PC-3 (cell line): ENCODE data around the gene DLG5. TPM values are rescaled to one million over a fixed set of nuclear protein-coding genes. Genes with fewer than 3 reads are reported as not detected.

ENCODE experiments used
- ATAC-seq: fragments of 200-7000 bp; cut with Tn5 transposase; 2 replicates; pipeline ENCODE4 v1.9.1; 2020; ENCODE audit warnings: mild to moderate bottlenecking, moderate library complexity
- BruUV-seq: library from RNA; stranded (reverse); fragments of 400-500 nt; replicated peaks from 2 replicates; lab custom pipeline; 2021; lab: Mats Ljungman, UMichigan
- CTCF ChIA-PET: fragments of 300-600 bp; sonication (Branson Sonifier 250); formaldehyde crosslinking; loops from one replicate; lab custom pipeline; 2022; ENCODE audit warnings: antibody characterized with exemption; lab: Charles Lee
- POLR2A ChIA-PET: fragments of 300-600 bp; sonication (Branson Sonifier 250); formaldehyde crosslinking; loops from one replicate; lab custom pipeline; 2022; ENCODE audit warnings: antibody characterized with exemption; ENCODE audit not compliant: unreplicated experiment; lab: Charles Lee
- DNase-seq: peaks from one replicate; pipeline ENCODE4 v3.0.0-alpha.2; 2015
- H2AFZ ChIP-seq: fragments of 300-600 bp; sonication (generic); 2 replicates; pipeline ENCODE4 v1.6.0; 2016; ENCODE audit warnings: antibody characterized with exemption, low read length
- H3F3A ChIP-seq: fragments of 300-600 bp; sonication (generic); one replicate; pipeline ENCODE4 v1.6.0; 2017; ENCODE audit warnings: antibody characterized with exemption, low read length, control low read depth, mild to moderate bottlenecking; ENCODE audit not compliant: unreplicated experiment
- H3K27ac ChIP-seq: fragments of 300-600 bp; sonication (generic); 2 replicates; pipeline ENCODE4 v1.5.1; 2016; ENCODE audit warnings: mild to moderate bottlenecking, low read length
- H3K27me3 ChIP-seq: fragments of 300-600 bp; sonication (generic); 2 replicates; pipeline ENCODE4 v1.6.1; 2016; ENCODE audit warnings: low read length, mixed read lengths
- H3K36me3 ChIP-seq: fragments of 300-600 bp; sonication (generic); 2 replicates; pipeline ENCODE4 v1.6.1; 2016; ENCODE audit warnings: low read depth, mixed run types, low read length, mixed read lengths
- H3K4me1 ChIP-seq: fragments of 300-600 bp; sonication (generic); 2 replicates; pipeline ENCODE4 v1.5.1; 2016; ENCODE audit warnings: low read length; ENCODE audit not compliant: insufficient read depth
- H3K4me2 ChIP-seq: fragments of 300-600 bp; sonication (generic); 2 replicates; pipeline ENCODE4 v1.6.0; 2016; ENCODE audit warnings: low read length
- H3K4me3 ChIP-seq: fragments of 300-600 bp; sonication (generic); 2 replicates; pipeline ENCODE4 v1.5.1; 2016; ENCODE audit warnings: mild to moderate bottlenecking, low read length, mixed read lengths
- H3K79me2 ChIP-seq: fragments of 300-600 bp; sonication (generic); 2 replicates; pipeline ENCODE4 v1.6.1; 2017; ENCODE audit warnings: low read length, mixed read lengths
- H3K9ac ChIP-seq: fragments of 300-600 bp; sonication (generic); 2 replicates; pipeline ENCODE4 v1.6.0; 2016; ENCODE audit warnings: mild to moderate bottlenecking, low read length
- H3K9me2 ChIP-seq: fragments of 300-600 bp; sonication (generic); replicated peaks from 2 replicates; pipeline ENCODE4 v1.6.1; 2016; ENCODE audit warnings: mixed run types, low read length, mixed read lengths
- H3K9me3 ChIP-seq: fragments of 300-600 bp; sonication (generic); 2 replicates; pipeline ENCODE4 v1.6.1; 2016; ENCODE audit warnings: low read length, mixed read lengths
- H4K20me1 ChIP-seq: fragments of 300-600 bp; sonication (generic); 2 replicates; pipeline ENCODE4 v1.6.1; 2016; ENCODE audit warnings: low read length, mixed read lengths
- EZH2 ChIP-seq: fragments of 300-600 bp; sonication (generic); IDR thresholded peaks from one replicate; pipeline ENCODE4 v1.6.1; 2017; ENCODE audit warnings: antibody characterized with exemption, mild to moderate bottlenecking, low read length; ENCODE audit not compliant: unreplicated experiment
- EZH2phosphoT487 ChIP-seq: fragments of 300-600 bp; sonication (generic); IDR thresholded peaks from 2 replicates; pipeline ENCODE4 v1.6.1; 2018; ENCODE audit warnings: mild to moderate bottlenecking, antibody characterized with exemption, low read length, borderline replicate concordance
- intact Hi-C: fragments of 100-400 bp; cut with micrococcal nuclease; formaldehyde crosslinking; loops from 2 replicates; pipeline ENCODE4 v1.9.0; 2023
- total RNA-seq: library from RNA; depleted of rRNA; stranded (reverse); fragments of >200 nt; gene quantifications from 2 replicates; pipeline ENCODE4 v1.2.3, GENCODE V29; 2014
- TF ChIP-seq, protein P1 (sequence below): fragments of 300-600 bp; sonication (generic); conservative IDR thresholded peaks from 2 replicates; pipeline ENCODE4 v1.5.1; 2017; ENCODE audit warnings: antibody characterized with exemption, low read depth, mild to moderate bottlenecking, low read length

The DLG5 gene
- total RNA-seq, 1 experiment from 2014 or later: 118 TPM

DNA sequence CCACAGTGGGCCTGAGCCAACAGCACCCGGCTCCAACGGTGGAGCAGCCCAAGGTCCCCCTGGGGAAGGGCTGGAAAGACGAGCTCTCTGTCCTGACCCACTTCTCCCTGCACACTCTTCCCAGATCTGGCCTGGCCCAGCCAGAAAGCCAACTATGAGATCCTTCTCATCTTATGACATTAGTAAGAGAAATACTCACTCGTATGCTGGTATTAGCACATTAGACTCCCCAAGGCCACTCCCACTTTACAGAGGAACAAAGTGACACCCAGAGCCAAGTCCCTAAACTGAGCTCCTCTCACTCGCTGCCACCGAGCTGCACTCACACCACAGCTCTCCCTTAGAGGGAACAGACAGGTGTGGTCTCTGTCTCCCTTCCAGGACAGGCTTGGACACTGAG is 24.8 kb downstream of the DLG5 start:
- no peak overlapping the region for H3K9ac ChIP-seq
- TF ChIP-seq, protein P1, sequence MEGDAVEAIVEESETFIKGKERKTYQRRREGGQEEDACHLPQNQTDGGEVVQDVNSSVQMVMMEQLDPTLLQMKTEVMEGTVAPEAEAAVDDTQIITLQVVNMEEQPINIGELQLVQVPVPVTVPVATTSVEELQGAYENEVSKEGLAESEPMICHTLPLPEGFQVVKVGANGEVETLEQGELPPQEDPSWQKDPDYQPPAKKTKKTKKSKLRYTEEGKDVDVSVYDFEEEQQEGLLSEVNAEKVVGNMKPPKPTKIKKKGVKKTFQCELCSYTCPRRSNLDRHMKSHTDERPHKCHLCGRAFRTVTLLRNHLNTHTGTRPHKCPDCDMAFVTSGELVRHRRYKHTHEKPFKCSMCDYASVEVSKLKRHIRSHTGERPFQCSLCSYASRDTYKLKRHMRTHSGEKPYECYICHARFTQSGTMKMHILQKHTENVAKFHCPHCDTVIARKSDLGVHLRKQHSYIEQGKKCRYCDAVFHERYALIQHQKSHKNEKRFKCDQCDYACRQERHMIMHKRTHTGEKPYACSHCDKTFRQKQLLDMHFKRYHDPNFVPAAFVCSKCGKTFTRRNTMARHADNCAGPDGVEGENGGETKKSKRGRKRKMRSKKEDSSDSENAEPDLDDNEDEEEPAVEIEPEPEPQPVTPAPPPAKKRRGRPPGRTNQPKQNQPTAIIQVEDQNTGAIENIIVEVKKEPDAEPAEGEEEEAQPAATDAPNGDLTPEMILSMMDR: no peak
- no peak for TF ChIP-seq EZH2
- no peak for TF ChIP-seq EZH2phosphoT487
- H3K9me3 ChIP-seq: no peaks in the 10 kb centered on the region
- no peak overlapping the region for H3K4me2 ChIP-seq
- intact Hi-C loops: no loop called here
- H3K27me3 ChIP-seq: no peaks in the 10 kb centered on the region
- H3K4me3 ChIP-seq: no peak overlapping the region
- no peaks in the 10 kb centered on the region for H3F3A ChIP-seq
- ChIA-PET CTCF (no interaction called here), POLR2A (no interaction called here)
- no peak overlapping the region for H2AFZ ChIP-seq
- H3K27ac ChIP-seq: no peak overlapping the region
- H3K79me2 ChIP-seq: peaks cover 79% of the 10 kb centered on the region
- H3K36me3 ChIP-seq: 0 out of 2 replicates have a peak, but pooled peaks cover under 1% of the 10 kb centered on the region
- H3K4me1 ChIP-seq: peaks cover 23% of the 10 kb centered on the region
- no TSS peak for BruUV-seq
- DNase-seq (no peak), ATAC-seq (no peak)
- H4K20me1 ChIP-seq: peaks cover 18% of the 10 kb centered on the region; the same call in 1 of the 2 replicates
- no peaks in the 10 kb centered on the region for H3K9me2 ChIP-seq

- BruUV-seq: no TSS peak
- H3K9me3 ChIP-seq: no peaks in the 10 kb centered on the region
- peak overlapping the region; percentile 3 for H3K27ac ChIP-seq
- no peaks in the 10 kb centered on the region for H3K9me2 ChIP-seq
- no peak for TF ChIP-seq EZH2phosphoT487
- TF ChIP-seq EZH2: no peak
- TF ChIP-seq, protein P1: no peak
- ChIA-PET CTCF (interaction anchor here (1.1 kb wide), 1 partner anchor 10 kb away, joined by 3 read pairs; no protein-coding TSS in a partner anchor), POLR2A (no interaction called here)
- no peak for DNase-seq
- H2AFZ ChIP-seq: no peak overlapping the region
- H3K4me3 ChIP-seq: no peak overlapping the region
- peaks cover 80% of the 10 kb centered on the region for H3K79me2 ChIP-seq
- H3K4me1 ChIP-seq: peaks cover 19% of the 10 kb centered on the region
- no peaks in the 10 kb centered on the region for H3K36me3 ChIP-seq
- H3K4me2 ChIP-seq: peak overlapping the region; percentile 11
- intact Hi-C loops: loop anchor here (2.0 kb wide), 1 partner anchor 17 kb away; no protein-coding TSS in a partner anchor
- no peaks in the 10 kb centered on the region for H3F3A ChIP-seq
- H3K9ac ChIP-seq: no peak overlapping the region
- H4K20me1 ChIP-seq: peaks cover 12% of the 10 kb centered on the region; the same call in 1 of the 2 replicates
- H3K27me3 ChIP-seq: no peaks in the 10 kb centered on the region
- no peak for ATAC-seq
Observed at GRCh38 chr10:77899690-77900089, 26.9 kb downstream of the DLG5 start.

DNA sequence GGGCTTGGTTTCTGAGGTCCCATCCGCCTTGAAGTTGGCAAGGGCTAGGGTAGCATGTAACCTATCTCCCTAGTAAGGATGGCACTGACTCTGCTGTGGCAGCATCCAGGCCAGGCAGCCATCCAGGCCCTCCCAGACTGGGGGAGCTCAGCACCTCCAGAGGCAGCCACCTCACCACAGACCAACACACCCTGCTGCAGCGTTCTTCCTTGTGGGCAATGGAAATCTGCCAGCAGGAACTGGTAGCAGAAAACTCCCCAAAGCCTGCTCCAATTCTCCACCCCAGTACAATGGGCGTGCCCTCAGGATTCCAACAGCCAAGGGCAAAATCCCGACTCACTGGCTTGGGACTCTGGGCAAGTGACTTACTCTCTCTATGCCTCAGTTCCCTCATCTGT is 27.5 kb downstream of the DLG5 start:
- H4K20me1 ChIP-seq: peaks cover 12% of the 10 kb centered on the region; the same call in 1 of the 2 replicates

More for the DNA sequence above, 27.5 kb downstream of the DLG5 start:
- Histone ChIP-seq H3K79me2 (peaks cover 81% of the 10 kb centered on the region), H3K9me3 (no peaks in the 10 kb centered on the region), H3K9me2 (no peaks in the 10 kb centered on the region), H2AFZ (no peak overlapping the region), H3K36me3 (no peaks in the 10 kb centered on the region), H3K4me3 (no peak overlapping the region), H3K4me2 (peak overlapping the region; percentile 11), H3K27ac (peak overlapping the region; percentile 4), H3F3A (no peaks in the 10 kb centered on the region), H3K9ac (no peak overlapping the region), H3K27me3 (no peaks in the 10 kb centered on the region), H3K4me1 (peaks cover 19% of the 10 kb centered on the region)
- no TSS peak for BruUV-seq
- DNase-seq (peak; percentile 99), ATAC-seq (peak; percentile 93)
- TF ChIP-seq EZH2phosphoT487: no peak
- TF ChIP-seq, protein P1: no peak
- TF ChIP-seq EZH2: no peak
- intact Hi-C loops: loop anchor here (2.0 kb wide), 1 partner anchor 16 kb away; no protein-coding TSS in a partner anchor
- CTCF ChIA-PET: interaction anchor here (0.6 to 1.1 kb wide), 3 partner anchors 10 to 131 kb away, joined by 3 to 17 read pairs (median 3); partner anchors contain the start of gene POLR3A
- POLR2A ChIA-PET: no interaction called here
